Measurements from ENCODE around the gene GLT8D1. TPM values are rescaled to one million over a fixed set of nuclear protein-coding genes. Genes with fewer than 3 reads are reported as not detected.

Gene GLT8D1
- total RNA-seq, 1 experiment from 2014 or later: 26.5 TPM

GRCh38 chr3:52705438-52705687 lies 228 bp downstream of the GLT8D1 start:
- CTCF ChIA-PET: no interaction called here

GRCh38 chr3:52704611-52705437 lies 767 bp downstream of the GLT8D1 start:
- no peaks in the 10 kb centered on the region for H3K27me3 ChIP-seq (replicated peaks; ENCODE audit: insufficient read depth, low read depth, low read length, poor library complexity)
- peaks cover 6% of the 10 kb centered on the region for H3K36me3 ChIP-seq (ENCODE audit: insufficient read depth, low read length, poor library complexity, severe bottlenecking)
- peak overlapping the region; percentile 83 for H3K4me3 ChIP-seq (ENCODE audit: low read depth, low read length, poor library complexity, severe bottlenecking)
- intact Hi-C loops (cut with micrococcal nuclease; ENCODE audit: unreplicated experiment): no loop called here
- H3K4me1 ChIP-seq (ENCODE audit: insufficient read depth, low read length, poor library complexity, severe bottlenecking): no peaks in the 10 kb centered on the region
- DNase-seq (ENCODE audit: low spot score): peak; percentile 6
- ChIA-PET CTCF (no interaction called here), POLR2A (ENCODE audit: low non-redundant PET) (no interaction called here)
- no peaks in the 10 kb centered on the region for H3K9me3 ChIP-seq (ENCODE audit: low read depth, low read length, poor library complexity, severe bottlenecking)
- TF ChIP-seq CTCF (conservative IDR thresholded peaks at IDR 0.05; ENCODE audit: low read depth, low read length) (no peak), EZH2 (IDR thresholded peaks at IDR 0.05; ENCODE audit: borderline replicate concordance, low read depth, low read length, poor library complexity, severe bottlenecking) (no peak)
- BruUV-seq (replicated peaks): no TSS peak
- H3K27ac ChIP-seq (ENCODE audit: low read depth, low read length, poor library complexity, severe bottlenecking): peak overlapping the region; percentile 76

More at GRCh38 chr3:52705438-52705687, 228 bp downstream of the GLT8D1 start:
- intact Hi-C loops (cut with micrococcal nuclease; ENCODE audit: unreplicated experiment): no loop called here
- no TSS peak for BruUV-seq (replicated peaks)
- peaks cover 6% of the 10 kb centered on the region for H3K36me3 ChIP-seq (ENCODE audit: insufficient read depth, low read length, poor library complexity, severe bottlenecking)
- H3K9me3 ChIP-seq (ENCODE audit: low read depth, low read length, poor library complexity, severe bottlenecking): no peaks in the 10 kb centered on the region
- no peaks in the 10 kb centered on the region for H3K4me1 ChIP-seq (ENCODE audit: insufficient read depth, low read length, poor library complexity, severe bottlenecking)
- H3K4me3 ChIP-seq (ENCODE audit: low read depth, low read length, poor library complexity, severe bottlenecking): peak overlapping the region; percentile 83
- no peak for DNase-seq (ENCODE audit: low spot score)
- H3K27ac ChIP-seq (ENCODE audit: low read depth, low read length, poor library complexity, severe bottlenecking): peak overlapping the region; percentile 76
- no peaks in the 10 kb centered on the region for H3K27me3 ChIP-seq (replicated peaks; ENCODE audit: insufficient read depth, low read depth, low read length, poor library complexity)
- TF ChIP-seq EZH2 (IDR thresholded peaks at IDR 0.05; ENCODE audit: borderline replicate concordance, low read depth, low read length, poor library complexity, severe bottlenecking): no peak
- TF ChIP-seq CTCF (conservative IDR thresholded peaks at IDR 0.05; ENCODE audit: low read depth, low read length): no peak
- POLR2A ChIA-PET (ENCODE audit: low non-redundant PET): no interaction called here

- H3K4me3 ChIP-seq (ENCODE audit: low read depth, low read length, poor library complexity, severe bottlenecking): no peak overlapping the region
- TF ChIP-seq CTCF (conservative IDR thresholded peaks at IDR 0.05; ENCODE audit: low read depth, low read length) (no peak), EZH2 (IDR thresholded peaks at IDR 0.05; ENCODE audit: borderline replicate concordance, low read depth, low read length, poor library complexity, severe bottlenecking) (no peak)
- H3K27me3 ChIP-seq (replicated peaks; ENCODE audit: insufficient read depth, low read depth, low read length, poor library complexity): no peaks in the 10 kb centered on the region
- H3K4me1 ChIP-seq (ENCODE audit: insufficient read depth, low read length, poor library complexity, severe bottlenecking): no peaks in the 10 kb centered on the region
- POLR2A ChIA-PET (ENCODE audit: low non-redundant PET): no interaction called here
- no peak overlapping the region for H3K27ac ChIP-seq (ENCODE audit: low read depth, low read length, poor library complexity, severe bottlenecking)
- H3K9me3 ChIP-seq (ENCODE audit: low read depth, low read length, poor library complexity, severe bottlenecking): no peaks in the 10 kb centered on the region
- H3K36me3 ChIP-seq (ENCODE audit: insufficient read depth, low read length, poor library complexity, severe bottlenecking): peaks cover 6% of the 10 kb centered on the region
- BruUV-seq (replicated peaks): no TSS peak
- intact Hi-C loops (cut with micrococcal nuclease; ENCODE audit: unreplicated experiment): no loop called here
- DNase-seq (ENCODE audit: low spot score): no peak
- CTCF ChIA-PET: no interaction called here
These were observed 2.2 kb downstream of the GLT8D1 start for GRCh38 chr3:52703341-52703740.
